Measurements from ENCODE around the gene ARHGEF38.

- no peak for TF ChIP-seq MAX (IDR thresholded peaks at IDR 0.05)
- no peak for TF ChIP-seq EP300 (IDR thresholded peaks at IDR 0.05; ENCODE audit: borderline replicate concordance)
- TF ChIP-seq ZBTB7A (IDR thresholded peaks at IDR 0.05; ENCODE audit: low read depth) = no peak
- no peak for TF ChIP-seq RAD21 (IDR thresholded peaks at IDR 0.05; ENCODE audit: low read depth)
Measured at GRCh38 chr4:105670684-105671083, 118.3 kb downstream of the ARHGEF38 start.
